Panc1 (cell line): ENCODE results near the gene PNPLA8.
"Not testable (repeated sequence)": the region's sequence is repeated elsewhere in the genome, so short reads cannot be mapped to it uniquely, and the experiment has no call there.

Source experiments
- POLR2AphosphoS5 ChIP-seq: IDR thresholded peaks from 2 replicates; pipeline ENCODE4 v1.6.1; 2012; ENCODE audit warnings: mild to moderate bottlenecking, low read depth, low read length, moderate library complexity
- SIN3A ChIP-seq: IDR thresholded peaks from 2 replicates; pipeline ENCODE4 v1.6.1; 2012; ENCODE audit warnings: low read depth, mild to moderate bottlenecking, low read length, moderate library complexity, borderline replicate concordance; ENCODE audit not compliant: insufficient read depth
- TCF7L2 ChIP-seq: IDR thresholded peaks from 2 replicates; pipeline ENCODE4 v1.6.1; 2011; ENCODE audit warnings: mild to moderate bottlenecking, low read depth, low read length, inconsistent platforms
- TF ChIP-seq, protein P1 (sequence below), 2 experiments: IDR thresholded peaks; 2 replicates each; pipeline ENCODE4 v1.6.1; 2011 to 2012; ENCODE audit warnings: low read depth in 2 of 2, control low read depth in 1 of 2, low read length in 1 of 2, mild to moderate bottlenecking in 1 of 2, moderate library complexity in 1 of 2; ENCODE audit not compliant: insufficient read depth in 1 of 2
- TF ChIP-seq, protein P2 (sequence below): fragments of 450-650 bp; IDR thresholded peaks from 2 replicates; pipeline ENCODE4 v1.5.1; 2017; ENCODE audit warnings: mild to moderate bottlenecking

DNA sequence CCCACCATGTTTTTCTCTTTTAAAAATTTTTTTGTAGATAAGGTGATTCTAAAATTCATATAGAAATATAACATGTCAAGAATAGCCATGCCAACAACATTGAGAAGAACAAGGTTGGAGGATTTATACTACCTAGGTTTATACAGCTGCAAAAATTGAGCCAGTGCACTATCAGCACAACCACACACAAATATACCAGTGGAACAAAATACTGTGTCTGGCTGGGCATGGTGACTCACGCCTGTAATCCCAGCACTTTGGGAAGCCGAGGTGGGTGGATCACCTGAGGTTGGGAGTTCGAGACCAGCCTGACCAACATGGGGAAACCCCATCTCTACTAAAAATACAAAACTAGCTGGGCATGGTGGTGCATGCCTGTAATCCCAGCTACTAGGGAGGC lies 21.4 kb downstream of the PNPLA8 start:
- TF ChIP-seq, protein P1, sequence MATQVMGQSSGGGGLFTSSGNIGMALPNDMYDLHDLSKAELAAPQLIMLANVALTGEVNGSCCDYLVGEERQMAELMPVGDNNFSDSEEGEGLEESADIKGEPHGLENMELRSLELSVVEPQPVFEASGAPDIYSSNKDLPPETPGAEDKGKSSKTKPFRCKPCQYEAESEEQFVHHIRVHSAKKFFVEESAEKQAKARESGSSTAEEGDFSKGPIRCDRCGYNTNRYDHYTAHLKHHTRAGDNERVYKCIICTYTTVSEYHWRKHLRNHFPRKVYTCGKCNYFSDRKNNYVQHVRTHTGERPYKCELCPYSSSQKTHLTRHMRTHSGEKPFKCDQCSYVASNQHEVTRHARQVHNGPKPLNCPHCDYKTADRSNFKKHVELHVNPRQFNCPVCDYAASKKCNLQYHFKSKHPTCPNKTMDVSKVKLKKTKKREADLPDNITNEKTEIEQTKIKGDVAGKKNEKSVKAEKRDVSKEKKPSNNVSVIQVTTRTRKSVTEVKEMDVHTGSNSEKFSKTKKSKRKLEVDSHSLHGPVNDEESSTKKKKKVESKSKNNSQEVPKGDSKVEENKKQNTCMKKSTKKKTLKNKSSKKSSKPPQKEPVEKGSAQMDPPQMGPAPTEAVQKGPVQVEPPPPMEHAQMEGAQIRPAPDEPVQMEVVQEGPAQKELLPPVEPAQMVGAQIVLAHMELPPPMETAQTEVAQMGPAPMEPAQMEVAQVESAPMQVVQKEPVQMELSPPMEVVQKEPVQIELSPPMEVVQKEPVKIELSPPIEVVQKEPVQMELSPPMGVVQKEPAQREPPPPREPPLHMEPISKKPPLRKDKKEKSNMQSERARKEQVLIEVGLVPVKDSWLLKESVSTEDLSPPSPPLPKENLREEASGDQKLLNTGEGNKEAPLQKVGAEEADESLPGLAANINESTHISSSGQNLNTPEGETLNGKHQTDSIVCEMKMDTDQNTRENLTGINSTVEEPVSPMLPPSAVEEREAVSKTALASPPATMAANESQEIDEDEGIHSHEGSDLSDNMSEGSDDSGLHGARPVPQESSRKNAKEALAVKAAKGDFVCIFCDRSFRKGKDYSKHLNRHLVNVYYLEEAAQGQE (IDR thresholded peaks at IDR 0.05; ENCODE audit: insufficient read depth in 1 of 2, low read depth in 2 of 2, low read length in 1 of 2), result not testable (repeated sequence)
- TF ChIP-seq, protein P2, sequence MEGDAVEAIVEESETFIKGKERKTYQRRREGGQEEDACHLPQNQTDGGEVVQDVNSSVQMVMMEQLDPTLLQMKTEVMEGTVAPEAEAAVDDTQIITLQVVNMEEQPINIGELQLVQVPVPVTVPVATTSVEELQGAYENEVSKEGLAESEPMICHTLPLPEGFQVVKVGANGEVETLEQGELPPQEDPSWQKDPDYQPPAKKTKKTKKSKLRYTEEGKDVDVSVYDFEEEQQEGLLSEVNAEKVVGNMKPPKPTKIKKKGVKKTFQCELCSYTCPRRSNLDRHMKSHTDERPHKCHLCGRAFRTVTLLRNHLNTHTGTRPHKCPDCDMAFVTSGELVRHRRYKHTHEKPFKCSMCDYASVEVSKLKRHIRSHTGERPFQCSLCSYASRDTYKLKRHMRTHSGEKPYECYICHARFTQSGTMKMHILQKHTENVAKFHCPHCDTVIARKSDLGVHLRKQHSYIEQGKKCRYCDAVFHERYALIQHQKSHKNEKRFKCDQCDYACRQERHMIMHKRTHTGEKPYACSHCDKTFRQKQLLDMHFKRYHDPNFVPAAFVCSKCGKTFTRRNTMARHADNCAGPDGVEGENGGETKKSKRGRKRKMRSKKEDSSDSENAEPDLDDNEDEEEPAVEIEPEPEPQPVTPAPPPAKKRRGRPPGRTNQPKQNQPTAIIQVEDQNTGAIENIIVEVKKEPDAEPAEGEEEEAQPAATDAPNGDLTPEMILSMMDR, result not testable (repeated sequence)
- not testable (repeated sequence) for TF ChIP-seq SIN3A, TCF7L2, POLR2AphosphoS5
